GM12873 (cell line): ENCODE measurements around the gene SLC38A2.

Source experiments
- CTCF ChIP-seq: IDR thresholded peaks from 2 replicates; pipeline ENCODE4 v1.5.1; 2012; ENCODE audit warnings: low read depth, mild to moderate bottlenecking, moderate library complexity, low read length, control low read depth; ENCODE audit not compliant: insufficient read depth; ENCODE audit errors: missing control alignments

SLC38A2 gene

GRCh38 chr12:46380881-46381280, 8.3 kb upstream of the SLC38A2 start:
- no peak for TF ChIP-seq CTCF

- no peak for TF ChIP-seq CTCF
These were observed 7.6 kb upstream of the SLC38A2 start for GRCh38 chr12:46380022-46380796.

GRCh38 chr12:46379352-46379751, 6.8 kb upstream of the SLC38A2 start:
- no peak for TF ChIP-seq CTCF

GRCh38 chr12:46378530-46378929, 6.0 kb upstream of the SLC38A2 start:
- no peak for TF ChIP-seq CTCF

- TF ChIP-seq CTCF: no peak
These were observed 5.1 kb upstream of the SLC38A2 start for GRCh38 chr12:46377678-46378077.

GRCh38 chr12:46376579-46376978, 4.0 kb upstream of the SLC38A2 start:
- TF ChIP-seq CTCF: no peak

- TF ChIP-seq CTCF: no peak
These were observed 2.1 kb upstream of the SLC38A2 start for GRCh38 chr12:46374711-46375110.
